Islet of Langerhans (tissue), 1 donor: ENCODE measurements around the gene RXFP1.
"Not testable (repeated sequence)": the region's sequence is repeated elsewhere in the genome, so short reads cannot be mapped to it uniquely, and the experiment has no call there.

ENCODE experiments used
- FAIRE-seq: peaks from one replicate; lab custom pipeline; 2011; peaks lifted over from hg19 to GRCh38; lab: Jason Lieb, UNC

RXFP1 gene

GRCh38 chr4:158617956-158618355 lies 96.3 kb downstream of the RXFP1 start:
- FAIRE-seq: no peak

- no peak for FAIRE-seq
Measured at GRCh38 chr4:158621729-158622128, 100.0 kb downstream of the RXFP1 start.

GRCh38 chr4:158622251-158622650 lies 100.6 kb downstream of the RXFP1 start:
- no peak for FAIRE-seq

GRCh38 chr4:158624889-158625478 lies 103.3 kb downstream of the RXFP1 start:
- FAIRE-seq: peak; percentile 99

- FAIRE-seq: no peak
Measured at GRCh38 chr4:158625544-158625943, 103.9 kb downstream of the RXFP1 start.

GRCh38 chr4:158630893-158631292 lies 109.2 kb downstream of the RXFP1 start:
- FAIRE-seq: no peak

GRCh38 chr4:158636619-158637018 lies 114.9 kb downstream of the RXFP1 start:
- no peak for FAIRE-seq

GRCh38 chr4:158644356-158644755 lies 122.7 kb downstream of the RXFP1 start:
- FAIRE-seq: no peak

GRCh38 chr4:158644760-158645159 lies 123.1 kb downstream of the RXFP1 start:
- FAIRE-seq: no peak

GRCh38 chr4:158649111-158649680 lies 127.5 kb downstream of the RXFP1 start:
- FAIRE-seq: no peak

- FAIRE-seq: no peak
Measured at GRCh38 chr4:158652920-158653319, 131.2 kb downstream of the RXFP1 start.

- FAIRE-seq: no peak
Measured at GRCh38 chr4:158656439-158656838, 134.8 kb downstream of the RXFP1 start.

GRCh38 chr4:158657291-158657690 lies 135.6 kb downstream of the RXFP1 start:
- FAIRE-seq: no peak

- not testable (repeated sequence) for FAIRE-seq
Measured at GRCh38 chr4:158663255-158663654, 141.6 kb downstream of the RXFP1 start.

- not testable (repeated sequence) for FAIRE-seq
Measured at GRCh38 chr4:158663707-158664625, 142.3 kb downstream of the RXFP1 start.

- no peak for FAIRE-seq
Measured at GRCh38 chr4:158664806-158665205, 143.1 kb downstream of the RXFP1 start.

GRCh38 chr4:158666892-158667291 lies 145.2 kb downstream of the RXFP1 start:
- FAIRE-seq: no peak

- no peak for FAIRE-seq
Measured at GRCh38 chr4:158667651-158668198, 146.0 kb downstream of the RXFP1 start.

- no peak for FAIRE-seq
Measured at GRCh38 chr4:158669310-158669709, 147.6 kb downstream of the RXFP1 start.

GRCh38 chr4:158670975-158671664 lies 149.4 kb downstream of the RXFP1 start:
- no peak for FAIRE-seq

- FAIRE-seq: no peak
Measured at GRCh38 chr4:158671665-158671914, 149.9 kb downstream of the RXFP1 start, which contains the start of gene C4orf46. TSS of gene C4orf46 (minus strand) at chr4:158671887. CDS start at chr4:158671801, 86 bp downstream.
